ENCODE data around the gene AGBL1.

DNA sequence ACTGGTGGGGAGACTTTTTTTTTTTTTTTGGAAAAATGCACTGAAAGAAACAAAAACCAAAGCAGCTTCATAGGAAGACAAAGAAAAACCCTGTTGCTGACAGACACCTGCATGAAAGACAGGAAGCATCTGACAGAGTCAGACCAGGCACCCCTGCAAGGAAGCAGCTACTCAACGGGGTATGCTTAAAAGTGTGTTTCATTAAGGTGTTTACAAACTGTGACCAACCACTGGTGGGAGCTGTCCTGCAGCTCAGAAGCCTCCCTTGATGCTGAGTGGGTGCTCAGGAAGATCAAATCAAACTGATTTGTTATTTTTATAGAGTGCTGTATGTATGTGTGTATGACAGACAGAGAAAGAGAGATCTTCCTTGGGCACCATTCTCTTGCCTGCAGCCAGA lies 34.7 kb upstream of the AGBL1 start:
- TF ChIP-seq, protein P1, sequence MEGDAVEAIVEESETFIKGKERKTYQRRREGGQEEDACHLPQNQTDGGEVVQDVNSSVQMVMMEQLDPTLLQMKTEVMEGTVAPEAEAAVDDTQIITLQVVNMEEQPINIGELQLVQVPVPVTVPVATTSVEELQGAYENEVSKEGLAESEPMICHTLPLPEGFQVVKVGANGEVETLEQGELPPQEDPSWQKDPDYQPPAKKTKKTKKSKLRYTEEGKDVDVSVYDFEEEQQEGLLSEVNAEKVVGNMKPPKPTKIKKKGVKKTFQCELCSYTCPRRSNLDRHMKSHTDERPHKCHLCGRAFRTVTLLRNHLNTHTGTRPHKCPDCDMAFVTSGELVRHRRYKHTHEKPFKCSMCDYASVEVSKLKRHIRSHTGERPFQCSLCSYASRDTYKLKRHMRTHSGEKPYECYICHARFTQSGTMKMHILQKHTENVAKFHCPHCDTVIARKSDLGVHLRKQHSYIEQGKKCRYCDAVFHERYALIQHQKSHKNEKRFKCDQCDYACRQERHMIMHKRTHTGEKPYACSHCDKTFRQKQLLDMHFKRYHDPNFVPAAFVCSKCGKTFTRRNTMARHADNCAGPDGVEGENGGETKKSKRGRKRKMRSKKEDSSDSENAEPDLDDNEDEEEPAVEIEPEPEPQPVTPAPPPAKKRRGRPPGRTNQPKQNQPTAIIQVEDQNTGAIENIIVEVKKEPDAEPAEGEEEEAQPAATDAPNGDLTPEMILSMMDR (IDR thresholded peaks at IDR 0.05): no peak
- TF ChIP-seq POLR2A (IDR thresholded peaks at IDR 0.05) (no peak), POLR2AphosphoS5 (IDR thresholded peaks at IDR 0.05) (no peak), EP300 (IDR thresholded peaks at IDR 0.05) (no peak)
